HG03354 (cell line): ENCODE data around the gene TIAM1.
A peak's percentile ranks its signal among the peaks of the same experiment; 100 is the strongest.

Experiments used
- ATAC-seq: cut with Tn5 transposase; IDR thresholded peaks from one replicate; pipeline ENCODE4 v1.9.1; 2021; ENCODE audit warnings: mild to moderate bottlenecking; ENCODE audit not compliant: unreplicated experiment, poor library complexity, severe bottlenecking

The TIAM1 gene

GRCh38 chr21:31117128-31117916 lies 226.7 kb downstream of the TIAM1 start:
- no peak for ATAC-seq

DNA sequence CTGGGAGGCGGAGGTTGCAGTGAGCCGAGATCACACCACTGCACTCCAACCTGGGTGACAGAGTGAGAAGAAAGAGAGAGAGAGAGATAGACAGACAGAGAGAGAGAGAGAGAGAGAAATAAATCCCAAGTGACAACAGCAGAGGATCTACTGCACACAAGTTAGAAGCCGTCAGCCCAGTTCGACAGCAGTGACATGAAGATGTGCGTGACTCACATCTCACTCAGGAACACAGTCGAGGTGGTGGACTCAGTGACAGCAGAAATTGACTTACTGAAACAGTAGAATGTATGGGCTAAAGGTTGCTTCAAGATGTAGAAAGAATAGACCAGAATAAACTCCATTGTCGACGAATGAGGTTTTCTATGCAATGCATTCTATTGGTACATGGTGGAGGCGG lies 228.8 kb downstream of the TIAM1 start:
- ATAC-seq, result no peak

DNA sequence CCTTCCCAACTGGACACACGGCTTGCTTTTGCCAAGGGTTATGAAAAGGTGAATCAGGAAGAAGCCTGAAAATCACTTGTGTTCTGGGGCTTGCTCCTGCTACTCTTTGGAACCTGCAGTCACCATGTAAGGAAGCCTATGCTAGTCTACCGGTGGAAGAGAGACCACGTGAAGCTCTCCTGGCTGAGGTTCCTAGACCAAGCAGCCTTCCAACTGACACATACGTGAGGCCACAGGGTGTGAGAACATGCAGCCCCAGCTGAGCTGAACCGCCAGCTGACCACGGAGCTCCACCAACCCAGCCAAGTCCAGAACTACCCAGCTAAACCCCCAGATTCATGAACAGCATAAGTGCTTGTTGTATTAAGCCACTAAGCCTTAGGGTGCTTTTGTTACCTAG lies 233.0 kb downstream of the TIAM1 start:
- no peak for ATAC-seq

GRCh38 chr21:31110430-31110829 lies 233.6 kb downstream of the TIAM1 start:
- no peak for ATAC-seq

DNA sequence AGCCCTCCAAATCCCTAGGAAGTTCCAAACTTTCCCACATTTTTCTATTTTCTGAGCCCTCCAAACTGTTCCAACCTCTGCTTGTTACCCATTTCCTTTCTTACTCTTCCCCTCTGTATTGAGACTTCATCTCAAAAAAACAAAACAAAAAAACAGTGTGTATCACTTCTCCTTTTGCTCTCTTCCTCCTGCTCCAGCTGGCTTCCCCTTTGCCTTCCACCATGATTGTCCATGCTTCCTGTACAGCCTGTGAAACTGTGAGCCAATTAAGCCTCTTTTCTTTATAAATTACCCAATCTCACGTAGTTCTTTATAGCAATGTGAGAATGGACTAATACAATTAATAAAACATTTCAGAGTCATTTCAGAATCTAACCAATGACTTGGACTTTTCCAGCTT lies 236.2 kb downstream of the TIAM1 start:
- no peak for ATAC-seq

- ATAC-seq, result no peak
Observed at GRCh38 chr21:31107176-31107785, 236.8 kb downstream of the TIAM1 start.

- ATAC-seq, result no peak
Observed at GRCh38 chr21:31103571-31104265, 240.3 kb downstream of the TIAM1 start.

- ATAC-seq, result no peak
Observed at GRCh38 chr21:31103163-31103562, 240.9 kb downstream of the TIAM1 start.

DNA sequence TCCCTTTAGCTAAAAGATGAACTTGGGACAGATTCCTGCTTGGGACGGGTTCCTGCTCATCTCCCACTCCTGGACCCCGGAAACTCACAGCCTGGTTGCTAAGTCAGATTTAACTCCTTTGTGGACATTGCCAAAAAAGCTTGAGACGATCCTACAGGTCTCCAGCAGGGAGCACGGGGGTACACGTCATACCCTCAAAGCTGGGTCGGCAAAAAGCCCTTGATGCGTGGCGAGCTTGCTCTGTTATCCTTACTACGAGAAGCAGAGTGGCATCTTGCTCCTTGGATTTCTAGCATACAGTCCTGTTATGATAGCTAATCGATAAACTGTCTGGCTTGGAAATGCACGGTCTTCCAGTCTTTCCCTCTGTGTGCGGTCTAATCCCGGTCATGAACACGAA lies 244.9 kb downstream of the TIAM1 start:
- no peak for ATAC-seq

GRCh38 chr21:31098576-31099005 lies 245.5 kb downstream of the TIAM1 start:
- ATAC-seq, result peak; percentile 80

DNA sequence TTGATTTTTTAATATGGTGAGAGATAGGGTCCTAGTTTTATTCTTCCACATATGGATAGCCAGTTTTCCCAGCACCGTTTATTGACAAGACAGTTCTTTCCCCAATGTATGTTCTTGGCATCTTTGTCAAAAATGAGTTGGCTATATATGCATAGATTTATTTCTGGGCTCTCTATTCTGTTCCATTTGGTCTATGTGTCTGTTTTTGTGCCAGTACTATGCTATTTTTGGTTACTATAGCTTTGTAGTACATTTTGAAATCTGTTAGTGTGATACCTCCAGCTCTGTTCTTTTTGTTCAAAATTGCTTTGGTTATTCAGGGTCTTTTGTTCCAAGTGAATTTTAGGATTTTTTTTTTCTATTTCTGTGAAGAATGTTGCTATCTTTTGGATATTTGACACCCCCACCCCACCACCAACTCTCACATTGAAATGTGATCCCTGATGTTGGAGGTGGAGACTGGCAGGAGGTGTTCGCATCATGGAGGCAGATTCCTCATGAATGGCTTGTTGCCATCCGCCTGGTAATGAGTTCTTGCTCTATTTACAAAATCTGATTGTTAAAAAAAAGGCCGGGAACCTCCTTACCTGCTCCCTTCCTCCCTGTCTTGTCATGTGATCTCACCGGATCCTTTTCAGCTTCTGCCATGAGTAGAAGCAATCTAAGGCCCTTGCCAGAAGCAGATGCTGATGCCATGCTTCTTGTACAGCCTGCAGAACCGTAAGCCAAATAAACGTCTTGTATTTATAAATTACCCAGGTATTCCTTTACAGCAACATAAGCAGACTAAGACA lies 251.0 kb downstream of the TIAM1 start:
- no peak for ATAC-seq

DNA sequence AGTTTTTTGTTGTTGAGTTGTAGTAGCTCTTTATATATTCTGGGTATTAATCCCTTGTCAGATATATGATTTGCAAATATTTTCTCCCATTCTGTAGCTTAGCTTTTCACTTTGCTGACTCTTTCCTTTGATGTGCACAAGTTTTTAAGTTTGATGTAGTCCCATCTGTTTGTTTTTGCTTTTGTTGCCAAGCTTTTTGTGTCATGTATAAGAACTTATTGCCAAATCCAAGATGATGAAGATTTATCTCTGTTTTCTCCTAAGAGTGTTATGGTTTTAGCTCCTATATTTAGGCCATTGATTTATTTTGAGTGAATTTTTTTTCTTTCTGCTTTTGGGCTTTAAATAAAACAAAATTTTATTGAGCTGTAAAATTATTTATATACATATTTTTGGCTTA lies 253.7 kb downstream of the TIAM1 start:
- ATAC-seq, result no peak

GRCh38 chr21:31088474-31088751 lies 255.6 kb downstream of the TIAM1 start:
- no peak for ATAC-seq

DNA sequence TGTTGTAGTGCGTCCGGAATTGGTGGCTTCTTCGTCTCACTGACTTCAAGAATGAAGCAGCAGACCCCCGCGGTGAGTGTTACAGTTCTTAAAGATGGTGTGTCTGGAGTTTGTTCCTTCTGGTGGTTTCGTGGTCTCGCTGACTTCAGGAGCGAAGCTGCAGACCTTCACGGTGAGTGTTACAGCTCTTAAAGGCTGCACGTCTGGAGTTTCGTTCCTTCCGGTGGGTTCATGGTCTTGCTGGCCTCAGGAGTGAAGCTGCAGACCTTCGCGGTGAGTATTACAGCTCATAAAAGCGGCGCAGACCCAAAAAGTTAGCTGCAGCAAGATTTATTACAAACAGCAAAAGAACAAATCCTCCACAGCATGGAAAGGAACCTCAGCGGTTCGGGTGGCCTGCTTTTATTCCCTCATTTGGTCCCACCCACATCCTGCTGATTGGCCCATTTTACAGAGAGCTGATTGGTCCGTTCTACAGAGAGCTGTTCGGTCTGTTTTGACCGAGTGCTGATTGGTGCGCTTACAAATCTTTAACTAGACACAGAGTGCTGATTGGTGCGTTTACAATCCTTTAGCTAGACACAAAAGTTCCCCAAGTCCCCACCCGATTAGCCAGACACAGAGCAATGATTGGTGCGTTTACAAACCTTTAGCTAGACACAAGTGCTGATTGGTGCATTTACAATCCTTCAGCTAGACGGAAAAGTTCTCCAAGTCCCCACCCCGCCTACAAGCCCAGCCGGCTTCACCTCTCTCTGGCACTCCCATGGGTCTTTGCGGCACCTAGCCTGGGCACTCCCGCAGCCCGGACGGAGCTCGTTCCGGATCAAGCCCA lies 256.2 kb downstream of the TIAM1 start:
- ATAC-seq, result no peak

GRCh38 chr21:31084689-31085088 lies 259.4 kb downstream of the TIAM1 start:
- ATAC-seq, result no peak

GRCh38 chr21:31078796-31079195 lies 265.3 kb downstream of the TIAM1 start:
- ATAC-seq, result peak; percentile 57

DNA sequence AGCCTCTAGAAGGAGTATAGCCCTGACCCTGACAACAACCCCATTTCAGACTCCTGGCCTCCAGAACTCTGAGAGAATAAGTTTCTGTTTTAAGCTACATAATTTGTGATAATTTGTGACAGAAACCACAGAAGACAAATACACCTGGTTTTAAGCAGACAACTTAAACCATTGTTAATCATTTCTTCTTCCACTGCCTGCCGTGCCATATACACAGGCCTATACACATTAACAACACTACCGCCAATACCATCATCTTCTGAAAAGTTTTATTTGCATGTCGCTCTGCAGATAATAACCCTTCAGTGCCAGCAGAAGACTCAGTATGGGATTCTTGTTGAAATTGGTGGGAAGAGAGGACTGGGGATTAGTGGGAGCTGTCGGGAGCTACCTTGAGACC lies 265.8 kb downstream of the TIAM1 start:
- peak; percentile 63 for ATAC-seq

DNA sequence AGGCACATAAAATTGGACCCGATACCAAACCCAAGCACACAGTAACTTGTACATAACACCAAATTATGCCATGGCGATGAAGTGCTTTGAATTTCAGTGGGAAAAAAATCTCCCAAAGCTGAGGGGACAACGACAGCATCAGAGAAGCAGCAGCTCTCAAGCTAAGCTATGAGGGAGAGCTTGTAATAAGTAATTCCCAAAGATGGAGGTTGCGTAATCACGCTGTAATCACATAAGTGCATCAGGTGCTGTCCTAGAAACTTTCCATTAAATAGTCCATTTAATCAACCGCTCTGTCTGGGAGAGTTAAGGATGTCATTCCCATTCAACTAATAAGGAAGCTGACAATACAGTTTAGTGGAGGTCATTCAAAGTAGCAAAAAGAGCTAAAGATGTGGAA lies 268.2 kb downstream of the TIAM1 start:
- no peak for ATAC-seq

DNA sequence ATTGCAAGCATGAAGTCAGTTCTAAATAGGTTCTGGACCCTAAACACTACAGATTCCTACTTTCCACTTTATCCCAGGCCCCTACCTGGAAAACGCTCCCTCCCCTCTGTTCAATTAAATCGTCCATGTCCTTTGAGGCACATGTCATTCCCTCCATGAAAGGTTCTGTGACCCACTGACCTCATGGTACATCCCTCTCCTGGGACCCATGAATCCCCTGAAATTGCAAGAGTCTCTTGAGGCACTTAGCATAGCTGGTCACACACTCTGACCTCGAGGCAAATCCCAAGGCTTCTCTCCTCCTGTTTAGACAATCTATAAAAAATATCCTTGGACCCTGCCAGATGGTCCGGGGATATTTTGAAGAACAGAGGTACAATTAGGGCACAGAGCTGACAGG lies 271.5 kb downstream of the TIAM1 start:
- no peak for ATAC-seq
